Hepatocyte (in vitro differentiated cells): ENCODE measurements around the gene NXNL1.

Experiments used
- EZH2 ChIP-seq: fragments of 200-600 bp; sonication (generic); IDR thresholded peaks from 2 replicates; pipeline ENCODE4 v1.6.1; 2016; ENCODE audit warnings: antibody characterized with exemption, mild to moderate bottlenecking, borderline replicate concordance
- EZH2phosphoT487 ChIP-seq: fragments of 200-600 bp; sonication (generic); IDR thresholded peaks from one replicate; pipeline ENCODE4 v1.6.1; 2018; ENCODE audit warnings: antibody characterized with exemption, mild to moderate bottlenecking, low read depth, moderate library complexity; ENCODE audit not compliant: unreplicated experiment, severe bottlenecking
- TF ChIP-seq, protein P1 (sequence below): fragments of 200-600 bp; sonication (generic); IDR thresholded peaks from 2 replicates; pipeline ENCODE4 v1.5.1; 2016; ENCODE audit warnings: antibody characterized with exemption, mild to moderate bottlenecking; ENCODE audit not compliant: poor library complexity

DNA sequence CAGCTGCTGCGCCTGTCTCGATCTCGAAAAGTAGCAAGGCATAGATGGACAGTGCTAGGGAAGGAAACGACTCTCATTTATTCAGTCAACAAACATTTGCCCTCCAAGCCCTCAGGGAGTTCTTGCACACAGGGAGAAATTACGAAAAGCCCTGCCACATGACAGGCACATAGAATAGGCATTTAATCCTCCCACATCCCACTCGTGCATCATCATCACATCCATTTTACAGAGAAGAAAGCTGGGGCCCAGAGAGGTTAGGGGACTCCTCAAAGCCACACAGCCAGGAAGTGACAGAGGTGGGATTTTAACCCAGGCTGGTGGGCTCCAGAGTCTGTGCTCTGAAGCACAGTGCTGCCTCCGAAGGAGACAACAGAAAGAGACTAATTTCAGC, 23.9 kb downstream of the NXNL1 start:
- TF ChIP-seq, protein P1, sequence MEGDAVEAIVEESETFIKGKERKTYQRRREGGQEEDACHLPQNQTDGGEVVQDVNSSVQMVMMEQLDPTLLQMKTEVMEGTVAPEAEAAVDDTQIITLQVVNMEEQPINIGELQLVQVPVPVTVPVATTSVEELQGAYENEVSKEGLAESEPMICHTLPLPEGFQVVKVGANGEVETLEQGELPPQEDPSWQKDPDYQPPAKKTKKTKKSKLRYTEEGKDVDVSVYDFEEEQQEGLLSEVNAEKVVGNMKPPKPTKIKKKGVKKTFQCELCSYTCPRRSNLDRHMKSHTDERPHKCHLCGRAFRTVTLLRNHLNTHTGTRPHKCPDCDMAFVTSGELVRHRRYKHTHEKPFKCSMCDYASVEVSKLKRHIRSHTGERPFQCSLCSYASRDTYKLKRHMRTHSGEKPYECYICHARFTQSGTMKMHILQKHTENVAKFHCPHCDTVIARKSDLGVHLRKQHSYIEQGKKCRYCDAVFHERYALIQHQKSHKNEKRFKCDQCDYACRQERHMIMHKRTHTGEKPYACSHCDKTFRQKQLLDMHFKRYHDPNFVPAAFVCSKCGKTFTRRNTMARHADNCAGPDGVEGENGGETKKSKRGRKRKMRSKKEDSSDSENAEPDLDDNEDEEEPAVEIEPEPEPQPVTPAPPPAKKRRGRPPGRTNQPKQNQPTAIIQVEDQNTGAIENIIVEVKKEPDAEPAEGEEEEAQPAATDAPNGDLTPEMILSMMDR = no peak
- no peak for TF ChIP-seq EZH2
- no peak for TF ChIP-seq EZH2phosphoT487
